SKM-1 treated with dmso at 0.1 percent for 144 hours (cell line): ENCODE results near the gene KRT75.

ENCODE experiments used
- DNase-seq: peaks from one replicate; lab custom pipeline; 2025; ENCODE audit not compliant: unreplicated experiment; lab: John Stamatoyannopoulos, UW

The KRT75 gene

GRCh38 chr12:52440821-52441319 is 6.7 kb upstream of the KRT75 start:
- DNase-seq, result no peak

DNA sequence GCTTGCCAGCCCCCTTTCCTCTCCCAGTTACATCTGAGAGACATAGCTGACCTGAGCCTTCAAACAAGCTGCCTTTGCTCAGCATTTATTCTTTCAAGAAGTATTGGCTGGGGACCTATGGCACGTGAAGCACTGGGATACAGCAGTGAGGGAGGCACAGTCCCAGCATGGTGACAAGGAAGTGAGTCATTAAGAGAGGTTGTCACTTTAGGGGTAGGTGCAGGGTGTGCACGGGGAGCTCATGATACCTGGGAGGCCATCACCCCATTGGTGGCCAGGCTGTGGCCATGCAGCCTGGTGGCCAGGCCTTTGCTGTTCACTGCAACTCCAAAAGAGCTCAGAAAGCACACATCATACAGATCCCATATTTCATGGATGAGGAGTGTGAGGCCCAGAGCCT is 5.7 kb upstream of the KRT75 start:
- DNase-seq, result no peak

- no peak for DNase-seq
Measured at GRCh38 chr12:52439420-52439819, 5.2 kb upstream of the KRT75 start.

DNA sequence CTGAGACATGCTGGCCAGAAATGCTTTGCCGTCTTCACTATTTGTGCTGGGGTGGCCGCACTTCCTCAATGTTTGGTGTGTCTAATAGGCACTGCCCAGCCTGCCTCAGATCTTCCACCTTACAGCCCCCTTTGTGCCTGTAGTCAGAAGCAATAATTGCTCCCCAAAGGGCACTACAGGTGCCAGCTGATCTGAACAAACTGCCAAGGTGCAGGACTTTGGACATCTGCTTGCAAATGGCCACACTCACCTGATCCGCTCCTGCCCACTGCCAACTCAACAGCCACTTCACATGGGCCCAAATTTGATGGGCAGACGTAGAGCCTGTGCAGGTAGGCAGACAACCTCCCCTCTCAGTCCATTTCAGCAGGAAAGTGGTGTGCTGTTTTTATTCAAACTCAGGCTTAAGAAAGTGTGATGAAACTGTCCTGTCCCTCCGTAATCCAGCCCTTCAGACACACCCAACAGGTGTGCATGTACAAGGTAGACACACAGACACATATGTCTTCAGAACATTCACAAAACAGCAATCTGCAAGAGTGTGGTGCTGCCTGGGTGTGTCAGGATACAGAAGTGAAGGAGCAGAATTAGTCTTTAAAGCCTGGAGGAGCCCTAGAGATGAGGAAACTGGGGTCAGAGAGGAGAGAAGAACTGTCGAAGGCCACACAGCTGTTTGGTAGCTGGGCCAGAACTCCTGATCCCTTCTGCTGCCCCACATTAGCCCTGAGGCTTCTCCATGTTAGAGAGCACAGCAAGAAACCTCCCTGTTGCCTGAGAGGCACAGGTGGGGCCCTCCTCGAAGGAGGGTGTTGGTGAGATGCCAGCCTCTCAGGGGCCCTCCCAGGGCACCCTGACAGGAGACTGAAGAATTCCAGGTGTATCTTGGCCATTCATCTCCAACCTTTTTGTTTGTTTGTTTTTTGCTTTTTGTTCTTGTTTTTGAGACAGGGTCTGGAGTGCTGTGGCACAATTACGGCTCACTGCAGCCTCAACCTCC is 4.4 kb upstream of the KRT75 start:
- DNase-seq, result no peak

- no peak for DNase-seq
Measured at GRCh38 chr12:52437508-52437907, 3.3 kb upstream of the KRT75 start.

DNA sequence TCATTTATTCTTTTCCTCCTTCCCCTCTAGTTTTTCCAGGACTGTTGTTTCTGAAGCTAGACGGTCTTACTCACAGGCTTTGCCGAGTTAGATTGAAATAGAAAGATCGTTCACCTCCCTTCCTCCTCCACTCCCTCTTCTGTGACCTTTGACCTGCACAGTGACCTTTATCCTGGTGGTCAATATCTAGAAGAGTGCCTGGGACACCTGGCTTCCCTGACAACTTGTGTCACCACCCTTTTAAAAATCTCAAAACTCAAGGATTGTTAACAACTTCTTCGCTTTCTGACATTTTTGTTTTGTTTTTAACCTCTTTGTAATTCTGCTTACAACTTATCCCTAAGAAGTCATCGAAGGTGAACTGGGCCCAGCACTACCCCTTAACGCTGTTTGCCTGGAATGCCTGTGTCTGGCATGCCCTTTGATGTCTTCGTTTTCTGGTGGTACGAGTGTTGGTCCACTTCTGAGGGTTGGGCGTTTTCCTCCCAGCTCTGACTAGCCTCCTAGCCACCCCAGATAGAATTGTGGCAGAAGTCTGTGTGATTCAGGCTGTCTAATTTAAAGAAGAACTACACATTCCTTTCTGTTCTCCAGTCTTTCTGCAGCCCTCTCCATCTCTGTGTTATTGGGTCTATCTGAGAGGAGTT is 2.8 kb upstream of the KRT75 start:
- no peak for DNase-seq

- DNase-seq, result no peak
Measured at GRCh38 chr12:52436000-52436827, 2.0 kb upstream of the KRT75 start.

GRCh38 chr12:52435659-52435999 is 1.5 kb upstream of the KRT75 start:
- no peak for DNase-seq

- no peak for DNase-seq
Measured at GRCh38 chr12:52434760-52435530, 774 bp upstream of the KRT75 start.

DNA sequence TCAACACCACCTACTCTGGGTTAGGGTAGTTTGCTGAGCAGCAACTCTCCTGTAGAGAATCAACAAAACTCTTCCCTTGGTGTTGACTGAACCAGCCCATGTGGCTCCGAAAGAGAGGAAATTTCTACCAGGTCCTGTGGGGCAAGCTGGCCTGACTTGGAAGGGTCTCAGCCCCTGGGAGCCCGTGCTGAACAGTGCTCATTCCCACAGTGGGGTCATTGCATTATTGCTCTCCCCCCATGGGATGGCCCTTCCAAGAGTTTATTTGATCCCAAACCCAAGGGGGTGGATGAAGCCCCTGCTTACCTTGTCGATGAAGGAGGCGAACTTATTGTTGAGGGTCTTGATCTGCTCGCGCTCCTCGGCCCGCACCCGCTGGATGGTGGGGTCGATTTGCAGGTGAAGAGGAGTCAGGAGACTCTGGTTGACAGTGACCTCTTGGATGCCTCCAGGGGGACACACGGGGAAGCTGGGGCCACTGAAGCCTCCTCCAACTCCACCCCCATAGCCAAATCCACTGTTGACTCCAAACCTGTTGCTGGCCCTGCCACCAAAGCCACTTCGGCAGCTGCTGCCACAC is 580 bp downstream of the KRT75 start:
- DNase-seq, result no peak

GRCh38 chr12:52432559-52433207 is 1.5 kb downstream of the KRT75 start:
- no peak for DNase-seq

DNA sequence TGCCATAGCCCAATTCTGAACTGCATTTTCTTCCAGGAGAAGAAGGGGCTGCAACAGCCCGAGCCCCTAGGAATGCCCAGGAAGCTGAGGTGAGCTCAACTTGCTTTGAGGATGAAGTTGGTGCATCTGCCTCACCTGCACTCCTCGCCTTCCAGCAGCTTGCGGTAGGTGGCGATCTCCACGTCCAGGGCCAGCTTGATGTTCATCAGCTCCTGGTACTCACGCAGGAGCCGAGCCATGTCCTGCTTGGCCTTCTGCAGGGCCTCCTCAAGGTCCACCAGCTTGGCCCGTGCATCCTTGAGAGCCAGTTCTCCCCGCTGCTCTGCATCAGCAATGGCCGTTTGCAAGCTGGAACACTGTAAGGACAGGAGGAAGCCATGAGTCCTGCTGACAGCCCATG is 6.0 kb downstream of the KRT75 start:
- no peak for DNase-seq

GRCh38 chr12:52427083-52427482 is 7.1 kb downstream of the KRT75 start:
- DNase-seq, result no peak

- no peak for DNase-seq
Measured at GRCh38 chr12:52426034-52426433, 8.1 kb downstream of the KRT75 start.

DNA sequence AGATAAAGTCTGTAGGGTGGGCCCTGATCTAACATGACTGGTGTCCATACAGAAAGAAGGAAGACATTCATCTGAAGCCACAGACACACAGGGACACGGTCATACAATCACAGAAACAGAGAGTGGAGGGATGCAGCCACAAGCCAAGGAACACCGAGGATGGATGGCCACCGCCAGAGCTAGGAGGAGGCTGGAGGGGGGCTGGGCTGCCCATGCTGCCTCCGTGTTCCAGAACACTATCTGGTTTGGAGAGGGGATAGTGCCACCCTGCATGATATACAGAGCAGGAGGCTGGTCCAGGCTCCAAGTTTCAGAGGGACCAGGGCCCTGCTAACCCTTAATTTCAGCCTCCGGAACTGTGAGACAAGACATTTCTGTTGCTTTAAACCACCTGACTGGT is 8.7 kb downstream of the KRT75 start:
- DNase-seq, result no peak

DNA sequence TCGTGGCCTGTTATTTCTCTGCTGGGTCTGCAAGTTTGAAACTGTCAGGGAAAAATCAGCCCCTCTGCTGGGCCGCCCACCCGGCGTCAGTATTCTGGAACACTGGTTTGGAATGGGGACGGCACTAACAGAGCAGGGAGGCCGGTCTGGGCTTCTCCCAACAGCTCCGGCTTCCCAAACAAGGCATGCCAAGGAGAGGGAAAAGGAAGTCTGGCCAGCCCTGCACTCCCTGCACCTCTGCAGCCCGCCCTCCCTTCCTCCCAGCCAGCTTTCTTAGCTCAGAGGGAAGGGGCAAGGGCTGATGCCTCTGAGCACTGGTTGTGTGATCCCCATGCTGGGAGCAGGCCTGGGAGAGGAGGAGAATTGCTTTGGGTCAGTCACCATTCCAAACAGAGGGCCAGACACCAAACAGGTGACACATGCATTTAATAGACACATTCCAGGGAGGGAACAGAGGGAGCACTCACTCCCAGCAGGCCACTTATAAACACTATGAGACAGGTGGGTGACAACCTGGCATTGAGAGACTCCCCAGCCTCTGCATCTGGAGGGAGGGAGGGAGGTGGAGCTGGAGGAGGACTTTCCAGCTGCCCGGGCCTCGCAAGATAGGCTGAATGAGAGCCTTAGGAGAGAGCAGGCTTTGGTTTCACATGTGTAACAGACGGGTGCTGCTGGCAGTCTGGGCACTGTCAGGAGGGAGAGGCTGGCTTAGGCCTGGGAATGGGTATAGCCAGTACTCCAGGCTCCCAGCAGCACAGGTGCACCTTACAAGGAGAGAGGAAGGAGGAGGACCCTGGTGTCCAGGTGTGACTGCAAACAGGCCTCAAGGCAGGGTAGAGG is 10.3 kb downstream of the KRT75 start:
- no peak for DNase-seq

GRCh38 chr12:52423035-52423434 is 11.1 kb downstream of the KRT75 start:
- DNase-seq, result no peak

DNA sequence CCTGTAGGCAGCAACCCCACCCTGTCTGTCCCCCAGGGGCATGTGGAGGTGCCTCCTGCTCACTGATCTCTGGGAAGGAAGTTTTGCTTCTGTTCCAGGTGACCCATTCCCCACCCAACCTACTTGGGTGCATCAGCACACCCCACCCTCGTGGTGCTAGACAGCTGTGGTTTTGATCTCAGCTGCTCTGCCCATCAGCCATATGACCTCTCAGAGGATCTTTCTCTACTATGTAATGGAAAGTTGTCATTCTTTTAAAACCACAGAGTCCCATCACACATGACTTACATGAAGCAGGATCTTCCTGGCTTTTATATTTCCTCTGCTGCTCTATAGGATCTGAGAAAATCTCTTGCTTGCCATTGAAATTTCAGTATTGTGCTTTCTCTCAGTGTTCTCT is 14.5 kb downstream of the KRT75 start:
- no peak for DNase-seq

GRCh38 chr12:52418576-52419110 is 15.5 kb downstream of the KRT75 start:
- no peak for DNase-seq
